H1 (cell line): ENCODE measurements around the gene SMIM10. TPM values are rescaled to one million over a fixed set of nuclear protein-coding genes. Genes with fewer than 3 reads are reported as not detected.
A peak's percentile ranks its signal among the peaks of the same experiment; 100 is the strongest.

ENCODE experiments used
- CTCF ChIA-PET: fragments of 300-600 bp; sonication (Branson Sonifier 250); formaldehyde crosslinking; loops from one replicate; lab custom pipeline; 2021; ENCODE audit not compliant: partially characterized antibody; lab: Charles Lee
- POLR2A ChIA-PET: fragments of 300-600 bp; sonication (Branson Sonifier 250); formaldehyde crosslinking; loops from one replicate; lab custom pipeline; 2021; ENCODE audit warnings: inconsistent platforms; ENCODE audit not compliant: partially characterized antibody; lab: Charles Lee
- DNase-seq, 2 experiments: peaks; one replicate each; pipeline versions ENCODE4 v3.0.0 to v3.0.0-alpha.2; 2010 to 2022; ENCODE audit warnings: low spot score in 2 of 2, low read depth in 1 of 2, mixed read lengths in 1 of 2
- FAIRE-seq: peaks from 2 replicates; lab custom pipeline; 2011; peaks lifted over from hg19 to GRCh38; lab: Jason Lieb, UNC
- H2AFZ ChIP-seq: 2 replicates; pipeline ENCODE4 v1.8.1; 2012; ENCODE audit warnings: low read length, inconsistent platforms
- H2AK5ac ChIP-seq: 2 replicates; pipeline ENCODE4 v1.6.1; 2013; ENCODE audit warnings: low read depth, low read length
- H2BK120ac ChIP-seq: replicated peaks from 2 replicates; pipeline ENCODE3; 2013; ENCODE audit warnings: low read depth, low read length, inconsistent platforms
- H2BK12ac ChIP-seq: 2 replicates; pipeline ENCODE4 v1.6.1; 2013; ENCODE audit warnings: low read depth, low read length
- H2BK15ac ChIP-seq: 2 replicates; pipeline ENCODE4 v1.6.1; 2013; ENCODE audit warnings: low read length
- H2BK20ac ChIP-seq: 2 replicates; pipeline ENCODE4 v1.6.1; 2013; ENCODE audit warnings: low read length
- H2BK5ac ChIP-seq: 2 replicates; pipeline ENCODE4 v1.6.1; 2013; ENCODE audit warnings: low read depth, low read length
- H3K14ac ChIP-seq: 2 replicates; pipeline ENCODE4 v1.6.1; 2013; ENCODE audit warnings: inconsistent platforms; ENCODE audit not compliant: insufficient read length
- H3K18ac ChIP-seq: 2 replicates; pipeline ENCODE4 v1.6.1; 2013; ENCODE audit warnings: low read length; ENCODE audit errors: extremely low read depth
- H3K23ac ChIP-seq: 2 replicates; pipeline ENCODE4 v1.6.1; 2013; ENCODE audit warnings: inconsistent platforms; ENCODE audit not compliant: insufficient read length
- H3K23me2 ChIP-seq: 2 replicates; pipeline ENCODE4 v1.6.1; 2013; ENCODE audit warnings: low read depth, low read length
- H3K27ac ChIP-seq: 2 replicates; pipeline ENCODE4 v1.6.1; 2011; ENCODE audit warnings: low read depth, low read length, inconsistent platforms
- H3K27me3 ChIP-seq, 4 experiments: replicated peaks in 1 of 4; 1 replicate in 1 of 4; 2 replicates in 3 of 4; pipeline versions ENCODE4 v1.6.1 to v1.8.1; 2011 to 2013; ENCODE audit warnings: low read length in 3 of 4, mild to moderate bottlenecking in 3 of 4, inconsistent platforms in 2 of 4, mixed read lengths in 2 of 4, moderate library complexity in 1 of 4; ENCODE audit not compliant: control insufficient read depth in 3 of 4, insufficient read depth in 3 of 4; ENCODE audit errors: extremely low read depth in 1 of 4
- H3K36me3 ChIP-seq, 4 experiments: 2 replicates each; pipeline versions ENCODE4 v1.6.1 to v1.8.1; 2011 to 2013; ENCODE audit warnings: mild to moderate bottlenecking in 4 of 4, low read length in 3 of 4, moderate library complexity in 2 of 4, control low read depth in 1 of 4, inconsistent platforms in 1 of 4; ENCODE audit not compliant: insufficient read depth in 4 of 4, control insufficient read depth in 2 of 4
- H3K4ac ChIP-seq: replicated peaks from 2 replicates; pipeline ENCODE3; 2013; ENCODE audit warnings: low read length, low read depth, mixed read lengths, inconsistent platforms; ENCODE audit not compliant: insufficient read length
- H3K4me1 ChIP-seq, 4 experiments: replicated peaks in 1 of 4; 1 replicate in 1 of 4; 2 replicates in 3 of 4; pipeline versions ENCODE4 v1.6.1 to v1.8.1; 2011 to 2013; ENCODE audit warnings: low read length in 3 of 4, inconsistent platforms in 2 of 4, mixed read lengths in 1 of 4; ENCODE audit not compliant: insufficient read depth in 4 of 4, control insufficient read depth in 3 of 4
- H3K4me2 ChIP-seq, 2 experiments: 2 replicates each; pipeline versions ENCODE4 v1.6.1 to v1.8.1; 2011 to 2013; ENCODE audit warnings: low read depth in 2 of 2, low read length in 2 of 2, control low read depth in 1 of 2, inconsistent platforms in 1 of 2, mild to moderate bottlenecking in 1 of 2; ENCODE audit not compliant: insufficient read depth in 1 of 2
- H3K4me3 ChIP-seq, 4 experiments: fragments of 200-600, 300-600 bp in 1 of 4; sonication (generic), shearing (Covaris generic), sonication (Bioruptor Twin) in 1 of 4; 2 replicates each; pipeline versions ENCODE4 v1.5.1 to v1.8.1; 2011 to 2016; ENCODE audit warnings: low read length in 4 of 4, low read depth in 3 of 4, control low read depth in 2 of 4, inconsistent platforms in 2 of 4, mild to moderate bottlenecking in 2 of 4, mixed read lengths in 1 of 4, moderate library complexity in 1 of 4; ENCODE audit not compliant: insufficient read depth in 2 of 4; ENCODE audit errors: extremely low read depth in 1 of 4
- H3K56ac ChIP-seq: replicated peaks from 2 replicates; pipeline ENCODE3; 2013; ENCODE audit warnings: low read depth, mild to moderate bottlenecking, mixed read lengths, low read length, inconsistent platforms; ENCODE audit not compliant: insufficient read length
- H3K79me1 ChIP-seq: 2 replicates; pipeline ENCODE4 v1.6.1; 2013; ENCODE audit warnings: low read depth, low read length, control low read depth
- H3K79me2 ChIP-seq, 2 experiments: 2 replicates each; pipeline versions ENCODE4 v1.6.1 to v1.8.1; 2012 to 2013; ENCODE audit warnings: low read length in 2 of 2, mild to moderate bottlenecking in 2 of 2, inconsistent platforms in 1 of 2; ENCODE audit not compliant: insufficient read depth in 2 of 2, control insufficient read depth in 1 of 2
- H3K9ac ChIP-seq, 4 experiments: replicated peaks in 1 of 4; 1 replicate in 1 of 4; 2 replicates in 3 of 4; pipeline versions ENCODE4 v1.6.1 to v1.8.1; 2011 to 2013; ENCODE audit warnings: low read depth in 3 of 4, low read length in 3 of 4, control low read depth in 2 of 4, mild to moderate bottlenecking in 2 of 4, moderate library complexity in 2 of 4, inconsistent platforms in 1 of 4; ENCODE audit errors: extremely low read depth in 1 of 4
- H3K9me3 ChIP-seq, 2 experiments: 2 replicates each; pipeline versions ENCODE4 v1.6.1 to v1.8.1; 2012 to 2013; ENCODE audit warnings: mild to moderate bottlenecking in 2 of 2, moderate library complexity in 2 of 2, control low read depth in 1 of 2, inconsistent platforms in 1 of 2, low read depth in 1 of 2, low read length in 1 of 2, mixed read lengths in 1 of 2; ENCODE audit not compliant: insufficient read depth in 2 of 2
- H4K20me1 ChIP-seq, 2 experiments: replicated peaks in 1 of 2; 2 replicates each; pipeline versions ENCODE3 to v1.8.1; 2011 to 2013; ENCODE audit warnings: inconsistent platforms in 2 of 2, low read length in 2 of 2, mild to moderate bottlenecking in 1 of 2; ENCODE audit not compliant: insufficient read depth in 2 of 2, control insufficient read depth in 1 of 2
- H4K5ac ChIP-seq: 2 replicates; pipeline ENCODE4 v1.6.1; 2013; ENCODE audit warnings: low read length, low read depth, mixed read lengths, inconsistent platforms; ENCODE audit not compliant: insufficient read length
- H4K8ac ChIP-seq: 2 replicates; pipeline ENCODE4 v1.8.0; 2013; ENCODE audit warnings: mild to moderate bottlenecking, moderate library complexity, low read length, inconsistent platforms; ENCODE audit not compliant: insufficient read depth; ENCODE audit errors: extremely low read depth
- H4K91ac ChIP-seq: replicated peaks from 2 replicates; pipeline ENCODE3; 2013; ENCODE audit warnings: low read length, mixed read lengths, inconsistent platforms; ENCODE audit not compliant: insufficient read length
- E2F6 ChIP-seq: IDR thresholded peaks from 2 replicates; pipeline ENCODE4 v1.6.1; 2012; ENCODE audit warnings: inconsistent platforms
- KDM4A ChIP-seq: IDR thresholded peaks from one replicate; pipeline ENCODE4 v1.7.1; 2012; ENCODE audit warnings: low read depth, mild to moderate bottlenecking, moderate library complexity, low read length, inconsistent platforms; ENCODE audit not compliant: severe bottlenecking
- MAX ChIP-seq: IDR thresholded peaks from 2 replicates; pipeline ENCODE4 v1.6.1; 2012; ENCODE audit warnings: inconsistent platforms
- PHF8 ChIP-seq: fragments of 200-600 bp; sonication (generic); conservative IDR thresholded peaks from 2 replicates; pipeline ENCODE4 v1.7.1; 2012; ENCODE audit warnings: low read depth, mild to moderate bottlenecking, inconsistent platforms, low read length, moderate library complexity
- SUZ12 ChIP-seq: fragments of 200-600 bp; sonication (generic); IDR thresholded peaks from 2 replicates; pipeline ENCODE4 v1.6.1; 2012; ENCODE audit warnings: mild to moderate bottlenecking, inconsistent platforms, low read length, moderate library complexity, mixed read lengths
- TAF1 ChIP-seq: IDR thresholded peaks from 2 replicates; pipeline ENCODE4 v1.6.1; 2011; ENCODE audit warnings: mild to moderate bottlenecking, low read depth, low read length
- YY1 ChIP-seq: IDR thresholded peaks from 2 replicates; pipeline ENCODE4 v1.6.1; 2011; ENCODE audit warnings: low read depth, mild to moderate bottlenecking, low read length
- WGBS, 2 experiments: shearing (Covaris generic) in 1 of 2; methylation state at CpG; one replicate each; pipeline versions ENCODE4 v1.1.6 to v1.1.7; 2013 to 2015; ENCODE audit warnings: low lambda C conversion rate in 2 of 2, mixed read lengths in 2 of 2, inconsistent platforms in 1 of 2, low coverage in 1 of 2, missing lambda C conversion rate in 1 of 2; ENCODE audit not compliant: insufficient replicate concordance in 2 of 2, insufficient coverage in 1 of 2, insufficient read length in 1 of 2; ENCODE audit errors: extremely low coverage in 1 of 2, missing lambda C conversion rate in 1 of 2; 5-methylcytosine and 5-hydroxymethylcytosine counted together
- long read RNA-seq, 2 experiments: library from RNA in 1 of 2; library from capped mRNA in 1 of 2; stranded (forward); transcript quantifications; one replicate each; pipeline ENCODE4 v2.0.0, GENCODE V29; 2021; ENCODE audit warnings: inconsistent platforms in 1 of 2
- polyA minus RNA-seq, 3 experiments: library from RNA; depleted of rRNA, polyadenylated mRNA; stranded (reverse); fragments of >200 nt; gene quantifications; 1 replicate in 2 of 3; 2 replicates in 1 of 3; pipeline ENCODE4 v1.2.3, GENCODE V29; 2011
- polyA plus RNA-seq, 7 experiments: library from polyadenylated mRNA; depleted of rRNA in 3 of 7; stranded (reverse) in 5 of 7; unstranded in 2 of 7; fragments of >200 nt in 5 of 7; fragments of 200-250 nt in 2 of 7; gene quantifications; 1 replicate in 5 of 7; 2 replicates in 1 of 7; 4 replicates in 1 of 7; pipeline versions ENCODE4 v1.2.1 to v1.2.3, GENCODE V29; 2011 to 2013; ENCODE audit warnings: missing spikeins in 2 of 7, mixed read lengths in 2 of 7
- total RNA-seq: library from RNA; stranded (reverse); fragmentation: NEBNext Ultra II Directional; extraction: Animal tissue kit (Norgen Biotek cat#: 25700); gene quantifications from 2 replicates; pipeline ENCODE4 v1.2.1, GENCODE V29; 2021

SMIM10 gene
- total RNA-seq: 2.1 and 2.3 TPM in 2 replicates
- polyA plus RNA-seq (2011; rRNA removed): 2.8 and 4.6 TPM in 2 replicates
- 2.2 TPM for polyA plus RNA-seq (2011; cell fraction: cytosol; rRNA removed)
- 13.7 TPM for polyA plus RNA-seq (2011; cell fraction: nucleus; rRNA removed)
- 1.5 to 2.6 TPM (median 2.3 TPM) in 4 replicates for polyA plus RNA-seq (2012, experiment 1 of 2)
- 0.46 TPM for polyA plus RNA-seq (2012, experiment 2 of 2)
- polyA plus RNA-seq (2013, experiment 1 of 2): 8.5 TPM
- polyA plus RNA-seq (2013, experiment 2 of 2): 7.6 TPM
- polyA minus RNA-seq (2011; rRNA and poly(A)+ RNA removed): 0.17 and 0.57 TPM in 2 replicates
- 0.73 TPM for polyA minus RNA-seq (2011; cell fraction: cytosol; rRNA and poly(A)+ RNA removed)
- polyA minus RNA-seq (2011; cell fraction: nucleus; rRNA and poly(A)+ RNA removed): 2.6 TPM
- long read RNA-seq, experiment 1, partial matches to known transcripts: 0 of 1 reads
- long read RNA-seq, experiment 1, other reads (novel, unspliced or antisense): 0 of 1 reads
- long read RNA-seq, experiment 2: 0 reads

- Histone ChIP-seq H3K4me1 (0 out of 7 replicates have a peak, but pooled peaks cover 0 to 2% (median 0%) of the 10 kb centered on the region in 4 experiments), H3K36me3 (no peaks in the 10 kb centered on the region), H3K23ac (no peak within 1 kb of the TSS), H2BK120ac (no peak within 1 kb of the TSS), H3K9me3 (no peaks in the 10 kb centered on the region), H4K5ac (peak within 1 kb of the TSS; percentile 68), H3K79me2 (no peaks in the 10 kb centered on the region), H2BK20ac (no peak within 1 kb of the TSS), H2BK12ac (peak within 1 kb of the TSS; percentile 60; the same call in 1 of the 2 replicates), H3K14ac (no peak within 1 kb of the TSS), H2BK5ac (no peak within 1 kb of the TSS), H3K79me1 (no peaks in the 10 kb centered on the region), H2BK15ac (no peak within 1 kb of the TSS), H3K9ac (peak within 1 kb of the TSS in 1 of 4 experiments; percentile 35; a peak in 2 of 7 replicates), H3K23me2 (no peaks in the 10 kb centered on the region; the same call in 1 of the 2 replicates), H4K20me1 (no peaks in the 10 kb centered on the region), H3K56ac (no peak within 1 kb of the TSS), H3K4me2 (peak within 1 kb of the TSS; percentile 63 to 80), H2AK5ac (no peak within 1 kb of the TSS), H2AFZ (peak within 1 kb of the TSS; percentile 79; the same call in 1 of the 2 replicates), H3K18ac (peak within 1 kb of the TSS; percentile 48; the same call in 1 of the 2 replicates), H4K91ac (no peak within 1 kb of the TSS), H4K8ac (peak within 1 kb of the TSS; percentile 77; the same call in 1 of the 2 replicates), H3K27me3 (no peaks in the 10 kb centered on the region; a peak in 3 of 7 replicates), H3K27ac (no peak within 1 kb of the TSS), H3K4me3 (peak within 1 kb of the TSS in 2 of 4 experiments; percentile 30 to 56; a peak in 6 of 8 replicates), H3K4ac (no peak within 1 kb of the TSS)
- DNase-seq (peak in 1 of 2 experiments; percentile 55), FAIRE-seq (no peak)
- CTCF ChIA-PET: interaction anchor here (1.2 kb wide), 1 partner anchor 9 kb away, joined by 3 read pairs; no protein-coding TSS in a partner anchor
- 8% methylated on average over 40 of the region's 45 CpGs; no CpG with 5 or more reads in 1 of the 2 experiments for WGBS, 2 experiments
- POLR2A ChIA-PET: interaction anchor here (1.4 kb wide), 1 partner anchor 23 kb away, joined by 3 read pairs; no protein-coding TSS in a partner anchor
- TF ChIP-seq MAX (peak; percentile 45), KDM4A (peak; percentile 82), SUZ12 (no peak), TAF1 (peak; percentile 41; the same call in 1 of the 2 replicates), YY1 (0 out of 2 replicates have a peak, but pooled peaks have one; percentile 23), E2F6 (peak; percentile 70; the same call in 1 of the 2 replicates), PHF8 (0 out of 2 replicates have a peak, but pooled peaks have one; percentile 35)
Observed at GRCh38 chrX:134990801-134991481, at the start of gene SMIM10. SMIM10 (plus strand) TSS chrX:134990991; CDS start chrX:134991096, 105 bp downstream.
